Thymus (tissue), 11 donors: ENCODE measurements around the gene GNL3L. TPM values are rescaled to one million over a fixed set of nuclear protein-coding genes. Genes with fewer than 3 reads are reported as not detected.

ENCODE experiments used
- DNase-seq, 9 donors: peaks; one replicate each; pipeline ENCODE4 v3.0.0-alpha.2; 2013; ENCODE audit warnings: low spot score in 9 of 9, low read depth in 6 of 9, missing footprints in 1 of 9
- H3K27ac ChIP-seq, 2 donors: one replicate each; pipeline ENCODE4 v1.5.1; 2013; ENCODE audit warnings: control low read depth in 1 of 2, low read depth in 1 of 2, low read length in 1 of 2, mild to moderate bottlenecking in 1 of 2, moderate library complexity in 1 of 2
- H3K27me3 ChIP-seq, 2 donors: one replicate each; pipeline ENCODE4 v1.5.1; 2013; ENCODE audit warnings: low read length in 1 of 2; ENCODE audit not compliant: control insufficient read depth in 2 of 2, insufficient read depth in 1 of 2
- H3K36me3 ChIP-seq, 2 donors: one replicate each; pipeline ENCODE4 v1.5.1; 2013; ENCODE audit warnings: low read length in 1 of 2, mild to moderate bottlenecking in 1 of 2, moderate library complexity in 1 of 2; ENCODE audit not compliant: control insufficient read depth in 2 of 2, insufficient read depth in 2 of 2
- H3K4me1 ChIP-seq, 2 donors: one replicate each; pipeline ENCODE4 v1.5.1; 2013; ENCODE audit warnings: low read length in 2 of 2; ENCODE audit not compliant: control insufficient read depth in 2 of 2, insufficient read depth in 2 of 2
- H3K4me3 ChIP-seq, 2 donors: one replicate each; pipeline ENCODE4 v1.5.1; 2013; ENCODE audit warnings: low read length in 2 of 2, control low read depth in 1 of 2, mild to moderate bottlenecking in 1 of 2
- H3K9me3 ChIP-seq, 2 donors: one replicate each; pipeline ENCODE4 v1.5.1; 2013; ENCODE audit warnings: low read length in 1 of 2, mild to moderate bottlenecking in 1 of 2; ENCODE audit not compliant: control insufficient read depth in 2 of 2, insufficient read depth in 1 of 2
- WGBS: extraction: QIAGEN DNeasy Blood & Tissue Kit; methylation state at CpG from one replicate; pipeline ENCODE4 v1.1.7; 2013; 5-methylcytosine and 5-hydroxymethylcytosine counted together
- polyA plus RNA-seq: library from polyadenylated mRNA; stranded (reverse); fragments of 200-250 nt; gene quantifications from one replicate; pipeline ENCODE4 v1.2.3, GENCODE V29; 2013
- total RNA-seq: library from RNA; stranded (reverse); fragments of 120-200 nt; gene quantifications from one replicate; pipeline ENCODE4 v1.2.4, GENCODE V29; 2013
- donor health status: healthy.

GNL3L gene
- total and polyA plus RNA-seq, 2 donors, result 6.0 to 18.7 TPM

GRCh38 chrX:54602563-54602962 lies 72.5 kb downstream of the GNL3L start:
- no peak for DNase-seq
- no peaks in the 10 kb centered on the region for H3K4me1 ChIP-seq
- no peak overlapping the region for H3K27ac ChIP-seq
- no peak overlapping the region for H3K4me3 ChIP-seq
- no peaks in the 10 kb centered on the region for H3K36me3 ChIP-seq
- 100% methylated on average over 1 of the region's 1 CpG for WGBS
- no peaks in the 10 kb centered on the region for H3K27me3 ChIP-seq
- H3K9me3 ChIP-seq, result no peaks in the 10 kb centered on the region

Other genes with a start within 250 kb of the GNL3L start
- gene WNK3, start 172.2 kb upstream of the GNL3L start, total RNA-seq, result 1.9 TPM
- 0.30 TPM for gene WNK3, start 172.2 kb upstream of the GNL3L start, polyA plus RNA-seq
- 23.4 TPM for gene TSR2, start 89.8 kb upstream of the GNL3L start, total RNA-seq
- 31.0 TPM for gene TSR2, start 89.8 kb upstream of the GNL3L start, polyA plus RNA-seq
- gene FGD1, start 34.0 kb upstream of the GNL3L start, total RNA-seq, result 0.57 TPM
- gene FGD1, start 34.0 kb upstream of the GNL3L start, polyA plus RNA-seq, result 0.98 TPM